Measurements from ENCODE around the gene OGG1. TPM values are rescaled to one million over a fixed set of nuclear protein-coding genes. Genes with fewer than 3 reads are reported as not detected.

The OGG1 gene
- total and polyA plus RNA-seq, 7 experiments from 2014 or later = 18.4 to 42.9 (median 26.8) TPM

DNA sequence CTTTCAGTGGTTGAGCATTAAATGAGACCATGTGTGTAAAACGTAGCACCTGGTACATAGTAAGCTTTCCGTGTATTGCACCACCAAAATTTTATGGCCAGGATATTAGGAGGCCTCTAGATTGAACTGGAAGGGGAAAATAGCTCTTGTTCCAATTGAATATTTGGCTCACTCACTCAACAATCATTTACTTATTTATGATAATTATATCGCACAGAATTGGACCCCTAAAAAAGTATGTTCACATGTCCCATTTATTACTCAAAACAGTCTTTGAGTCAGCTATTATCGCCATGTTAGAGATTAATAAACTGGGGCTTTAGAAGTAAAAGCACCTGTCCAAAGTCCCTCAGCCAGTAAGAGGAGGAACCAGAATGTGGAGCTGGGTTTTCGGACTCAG lies 55.2 kb downstream of the OGG1 start:
- Histone ChIP-seq H3K9me3 (ENCODE audit: control insufficient read depth in 2 of 3, low read length in 3 of 3) (no peaks in the 10 kb centered on the region), H3K36me3 (ENCODE audit: control insufficient read depth in 2 of 3, insufficient read depth in 3 of 3, low read length in 3 of 3) (peaks cover 34 to 71% (median 50%) of the 10 kb centered on the region in 3 experiments), H3K4me3 (ENCODE audit: low read length) (no peak overlapping the region), H3K27ac (ENCODE audit: low read depth, low read length) (no peak overlapping the region), H3K4me1 (ENCODE audit: control insufficient read depth in 2 of 2, insufficient read depth in 2 of 2, low read length in 2 of 2) (peaks cover 14 to 22% of the 10 kb centered on the region in 2 donors), H3K27me3 (ENCODE audit: control insufficient read depth in 2 of 2, insufficient read depth in 2 of 2, low read length in 2 of 2) (no peaks in the 10 kb centered on the region)
- Mint-ChIP-seq H3K9me3 (no peaks in the 10 kb centered on the region), H3K36me3 (peaks cover 7 to 43% (median 15%) of the 10 kb centered on the region in 5 donors), H3K4me3 (no peak overlapping the region), H3K4me1 (peaks cover 26 to 35% (median 33%) of the 10 kb centered on the region in 7 donors), H3K27ac (no peak overlapping the region), H3K27me3 (no peaks in the 10 kb centered on the region)
- ATAC-seq (no peak), DNase-seq (no peak)
- intact Hi-C loops (cut with micrococcal nuclease) = loop anchor here (5.0 kb wide), 2 partner anchors 37 to 87 kb away; partner anchors contain the start of genes JAGN1 (in 1 of the 2) and RPUSD3 (in 1 of the 2)
- POLR2A ChIA-PET = interaction anchor here (0.9 to 5.9 kb wide), 3 partner anchors 9 to 12 kb away, joined by 3 to 61 read pairs (median 11); partner anchors contain the start of genes ARPC4 and TADA3
- CTCF ChIA-PET = interaction anchor here (0.5 to 0.6 kb wide), 2 partner anchors 91 to 421 kb away, joined by 3 read pairs; no protein-coding TSS in a partner anchor

DNA sequence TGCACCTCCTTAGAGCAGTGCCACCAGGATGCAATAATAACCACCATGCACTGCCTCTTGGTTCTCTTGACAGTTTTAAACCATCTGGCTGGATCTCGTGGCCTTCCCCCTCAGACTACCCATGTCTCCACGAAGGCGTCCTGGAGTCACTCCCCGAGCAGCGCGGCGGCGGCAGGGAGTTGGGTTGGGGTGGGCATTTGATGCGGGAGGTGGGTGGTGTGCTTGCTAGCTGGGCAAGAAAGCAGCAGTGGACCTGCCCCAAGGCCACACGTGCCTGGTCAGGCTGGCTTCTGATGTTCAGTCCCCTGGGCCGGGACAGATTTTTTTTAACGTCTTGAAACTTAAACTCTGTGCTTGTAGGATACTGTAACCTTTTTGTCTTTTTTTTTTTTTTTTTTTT lies 56.4 kb downstream of the OGG1 start:
- ChIA-PET POLR2A (interaction anchor here (5.9 kb wide), 1 partner anchor 13 kb away, joined by 61 read pairs; the partner anchor contains the start of genes ARPC4 and TADA3), CTCF (no interaction called here)
- Mint-ChIP-seq H3K27ac (peak overlapping the region in 2 of 9 donors; percentile 51 to 71), H3K4me3 (no peak overlapping the region), H3K36me3 (peaks cover 7 to 38% (median 15%) of the 10 kb centered on the region in 5 donors), H3K9me3 (no peaks in the 10 kb centered on the region), H3K4me1 (peaks cover 31 to 43% (median 41%) of the 10 kb centered on the region in 7 donors), H3K27me3 (no peaks in the 10 kb centered on the region)
- no peaks in the 10 kb centered on the region for H3K9me3 ChIP-seq (ENCODE audit: control insufficient read depth in 2 of 3, low read length in 3 of 3)
- H3K36me3 ChIP-seq (ENCODE audit: control insufficient read depth in 2 of 3, insufficient read depth in 3 of 3, low read length in 3 of 3) = peaks cover 31 to 59% (median 40%) of the 10 kb centered on the region in 3 experiments
- no peak for DNase-seq
- no peak overlapping the region for H3K27ac ChIP-seq (ENCODE audit: low read depth, low read length)
- intact Hi-C loops (cut with micrococcal nuclease) = loop anchor here (5.0 kb wide), 2 partner anchors 36 to 86 kb away; partner anchors contain the start of genes JAGN1 (in 1 of the 2) and RPUSD3 (in 1 of the 2)
- no peaks in the 10 kb centered on the region for H3K27me3 ChIP-seq (ENCODE audit: control insufficient read depth in 2 of 2, insufficient read depth in 2 of 2, low read length in 2 of 2)
- H3K4me3 ChIP-seq (ENCODE audit: low read length) = no peak overlapping the region
- no peak for ATAC-seq
- H3K4me1 ChIP-seq (ENCODE audit: control insufficient read depth in 2 of 2, insufficient read depth in 2 of 2, low read length in 2 of 2) = peaks cover 21 to 28% of the 10 kb centered on the region in 2 donors

Other genes starting within 250 kb of the OGG1 start
- gene LHFPL4, start 196.1 kb upstream of the OGG1 start, total RNA-seq = not detected
- gene LHFPL4, start 196.1 kb upstream of the OGG1 start, polyA plus RNA-seq = under 1 TPM; 0.08 to 0.13 TPM
- gene MTMR14, start 100.4 kb upstream of the OGG1 start, total RNA-seq = 10 to 100 TPM; 51.0 to 92.3 (median 74.5) TPM
- 10 to 100 TPM; 53.2 to 67.9 TPM for gene MTMR14, start 100.4 kb upstream of the OGG1 start, polyA plus RNA-seq
- gene CPNE9, start 46.1 kb upstream of the OGG1 start, total RNA-seq = 1 to 10 TPM in 1 of 5 experiments, under 1 TPM in 2, not detected in 2; 0.16 to 1.2 (median 0.35) TPM
- gene CPNE9, start 46.1 kb upstream of the OGG1 start, polyA plus RNA-seq = under 1 TPM in 1 of 2 donors, not detected in 1; 0.67 TPM
- gene BRPF1, start 18.2 kb upstream of the OGG1 start, total RNA-seq = 10 to 100 TPM; 32.0 to 42.4 (median 39.5) TPM
- 10 to 100 TPM in 1 of 2 donors, 1 to 10 TPM in 1; 9.2 to 24.6 TPM for gene BRPF1, start 18.2 kb upstream of the OGG1 start, polyA plus RNA-seq
- gene CAMK1, start 20.0 kb downstream of the OGG1 start, total RNA-seq = 10 to 100 TPM in 2 of 5 experiments, 1 to 10 TPM in 3; 2.1 to 36.3 (median 2.5) TPM
- 1 to 10 TPM in 1 of 2 donors, under 1 TPM in 1; 0.85 to 2.1 TPM for gene CAMK1, start 20.0 kb downstream of the OGG1 start, polyA plus RNA-seq
- gene TADA3, start 42.5 kb downstream of the OGG1 start, total RNA-seq = 10 to 100 TPM; 31.6 to 67.4 (median 36.8) TPM
- gene TADA3, start 42.5 kb downstream of the OGG1 start, polyA plus RNA-seq = 10 to 100 TPM; 44.3 to 69.5 TPM
- gene ARPC4, start 43.1 kb downstream of the OGG1 start, total RNA-seq = 100 to 1,000 TPM; 128 to 273 (median 129) TPM
- gene ARPC4, start 43.1 kb downstream of the OGG1 start, polyA plus RNA-seq = 100 to 1,000 TPM; 205 to 212 TPM
- 100 to 1,000 TPM in 1 of 5 experiments, 10 to 100 TPM in 4; 54.9 to 106 (median 68.0) TPM for gene TTLL3, start 60.3 kb downstream of the OGG1 start, total RNA-seq
- 1 to 10 TPM; 2.5 to 3.3 TPM for gene TTLL3, start 60.3 kb downstream of the OGG1 start, polyA plus RNA-seq
- gene RPUSD3, start 94.1 kb downstream of the OGG1 start, total RNA-seq = 10 to 100 TPM; 17.7 to 61.2 (median 58.0) TPM
- 10 to 100 TPM; 67.3 to 72.6 TPM for gene RPUSD3, start 94.1 kb downstream of the OGG1 start, polyA plus RNA-seq
- not detected for gene CIDEC, start 130.3 kb downstream of the OGG1 start, total RNA-seq
- gene CIDEC, start 130.3 kb downstream of the OGG1 start, polyA plus RNA-seq = not detected
- gene JAGN1, start 140.7 kb downstream of the OGG1 start, total RNA-seq = 10 to 100 TPM; 16.0 to 34.5 (median 28.1) TPM
- gene JAGN1, start 140.7 kb downstream of the OGG1 start, polyA plus RNA-seq = 10 to 100 TPM; 44.8 to 54.5 TPM
- gene IL17RE, start 152.9 kb downstream of the OGG1 start, total RNA-seq = 1 to 10 TPM in 2 of 5 experiments, under 1 TPM in 3; 0.19 to 2.2 (median 0.38) TPM
- not detected for gene IL17RE, start 152.9 kb downstream of the OGG1 start, polyA plus RNA-seq
- 1 to 10 TPM in 3 of 5 experiments, under 1 TPM in 2; 0.70 to 3.2 (median 1.4) TPM for gene IL17RC, start 167.1 kb downstream of the OGG1 start, total RNA-seq
- 10 to 100 TPM in 1 of 2 donors, 1 to 10 TPM in 1; 8.3 to 11.9 TPM for gene IL17RC, start 167.1 kb downstream of the OGG1 start, polyA plus RNA-seq
- 10 to 100 TPM; 21.0 to 64.9 (median 29.6) TPM for gene CRELD1, start 183.9 kb downstream of the OGG1 start, total RNA-seq
- gene CRELD1, start 183.9 kb downstream of the OGG1 start, polyA plus RNA-seq = 10 to 100 TPM; 30.1 to 31.0 TPM
- 10 to 100 TPM in 2 of 5 experiments, 1 to 10 TPM in 3; 5.1 to 10.8 (median 8.8) TPM for gene PRRT3, start 202.5 kb downstream of the OGG1 start, total RNA-seq
- gene PRRT3, start 202.5 kb downstream of the OGG1 start, polyA plus RNA-seq = 1 to 10 TPM; 5.4 to 6.4 TPM
- gene EMC3, start 236.9 kb downstream of the OGG1 start, total RNA-seq = 10 to 100 TPM; 33.2 to 55.6 (median 38.9) TPM
- 10 to 100 TPM; 38.3 to 55.0 TPM for gene EMC3, start 236.9 kb downstream of the OGG1 start, polyA plus RNA-seq

Data from naive thymus-derived CD4-positive, alpha-beta T cell (primary cell).